PC-9 (cell line): ENCODE data around the gene C2CD4B. TPM values are rescaled to one million over a fixed set of nuclear protein-coding genes. Genes with fewer than 3 reads are reported as not detected.

ENCODE experiments used
- BruUV-seq: library from RNA; stranded (reverse); fragments of 400-500 nt; replicated peaks from 2 replicates; lab custom pipeline; 2021; lab: Mats Ljungman, UMichigan
- CTCF ChIA-PET: fragments of 300-600 bp; sonication (Branson Sonifier 250); formaldehyde crosslinking; loops from one replicate; lab custom pipeline; 2022; ENCODE audit warnings: antibody characterized with exemption; lab: Charles Lee
- POLR2A ChIA-PET: fragments of 300-600 bp; sonication (Branson Sonifier 250); formaldehyde crosslinking; loops from one replicate; lab custom pipeline; 2022; ENCODE audit warnings: antibody characterized with exemption; ENCODE audit not compliant: unreplicated experiment; lab: Charles Lee
- DNase-seq, 2 experiments: peaks; one replicate each; pipeline versions ENCODE4 v3.0.0 to v3.0.0-alpha.2; 2015 to 2022; ENCODE audit warnings: mixed read lengths in 1 of 2
- H2AFZ ChIP-seq: fragments of 200-600 bp; sonication (generic); 2 replicates; pipeline ENCODE4 v1.8.1; 2017; ENCODE audit warnings: antibody characterized with exemption
- H3F3A ChIP-seq: fragments of 200-600 bp; sonication (generic); 2 replicates; pipeline ENCODE4 v1.8.1; 2017; ENCODE audit warnings: antibody characterized with exemption, mild to moderate bottlenecking, low read depth; ENCODE audit not compliant: insufficient read depth
- H3K27ac ChIP-seq: fragments of 200-600 bp; sonication (generic); 2 replicates; pipeline ENCODE4 v1.6.1; 2016; ENCODE audit warnings: mixed run types
- H3K27me3 ChIP-seq: fragments of 200-600 bp; sonication (generic); 2 replicates; pipeline ENCODE4 v1.6.1; 2016; ENCODE audit warnings: low read depth, mixed run types; ENCODE audit not compliant: insufficient read depth
- H3K36me3 ChIP-seq: fragments of 200-600 bp; sonication (generic); 2 replicates; pipeline ENCODE4 v1.6.1; 2016; ENCODE audit warnings: low read depth, mixed run types
- H3K4me1 ChIP-seq: fragments of 200-600 bp; sonication (generic); replicated peaks from 2 replicates; pipeline ENCODE4 v1.6.1; 2016; ENCODE audit warnings: mixed run types; ENCODE audit not compliant: insufficient read depth
- H3K4me2 ChIP-seq: fragments of 200-600 bp; sonication (generic); 2 replicates; pipeline ENCODE4 v1.6.1; 2017; ENCODE audit warnings: mixed run types
- H3K4me3 ChIP-seq: fragments of 200-600 bp; sonication (generic); 2 replicates; pipeline ENCODE4 v1.6.1; 2016; ENCODE audit warnings: mixed run types
- H3K79me2 ChIP-seq: fragments of 200-600 bp; sonication (generic); 2 replicates; pipeline ENCODE4 v1.6.1; 2017; ENCODE audit warnings: low read depth, mixed run types
- H3K9me2 ChIP-seq: fragments of 200-600 bp; sonication (generic); 2 replicates; pipeline ENCODE4 v1.8.1; 2017; ENCODE audit warnings: mild to moderate bottlenecking; ENCODE audit not compliant: insufficient read depth
- H3K9me3 ChIP-seq: fragments of 200-600 bp; sonication (generic); 2 replicates; pipeline ENCODE4 v1.8.1; 2016; ENCODE audit warnings: low read depth; ENCODE audit not compliant: insufficient read depth
- H4K20me1 ChIP-seq: fragments of 200-600 bp; sonication (generic); 2 replicates; pipeline ENCODE4 v1.8.1; 2017; ENCODE audit not compliant: insufficient read depth
- CTCF ChIP-seq: fragments of 200-600 bp; sonication (generic); conservative IDR thresholded peaks from 2 replicates; pipeline ENCODE4 v1.6.1; 2017; ENCODE audit warnings: mixed run types, antibody characterized with exemption, mild to moderate bottlenecking, moderate library complexity
- EZH2 ChIP-seq: fragments of 200-600 bp; sonication (generic); IDR thresholded peaks from 2 replicates; pipeline ENCODE4 v1.8.0; 2017; ENCODE audit warnings: antibody characterized with exemption, low read depth
- intact Hi-C: fragments of 100-400 bp; cut with micrococcal nuclease; formaldehyde crosslinking; loops from one replicate; pipeline ENCODE4 v1.10.0; 2022; ENCODE audit not compliant: unreplicated experiment
- total RNA-seq: library from RNA; stranded (reverse); gene quantifications from 2 replicates; pipeline ENCODE4 v1.2.3, GENCODE V29; 2021

Gene C2CD4B
- total RNA-seq, 1 experiment from 2014 or later, result not detected

- Histone ChIP-seq H3K9me3 (no peaks in the 10 kb centered on the region), H3K9me2 (no peaks in the 10 kb centered on the region), H3F3A (no peaks in the 10 kb centered on the region), H3K4me3 (no peak overlapping the region), H3K4me2 (no peak overlapping the region), H2AFZ (no peak overlapping the region), H3K79me2 (no peaks in the 10 kb centered on the region), H3K27ac (no peak overlapping the region), H3K27me3 (no peaks in the 10 kb centered on the region; the same call in 1 of the 2 replicates), H3K36me3 (no peaks in the 10 kb centered on the region), H3K4me1 (no peaks in the 10 kb centered on the region), H4K20me1 (no peaks in the 10 kb centered on the region)
- no TSS peak for BruUV-seq
- intact Hi-C loops, result no loop called here
- ChIA-PET CTCF (no interaction called here), POLR2A (no interaction called here)
- TF ChIP-seq CTCF (no peak), EZH2 (no peak)
- no peak for DNase-seq
Measured at GRCh38 chr15:62190675-62191074, 25.6 kb upstream of the C2CD4B start.

- H3K36me3 ChIP-seq, result no peaks in the 10 kb centered on the region
- POLR2A ChIA-PET, result no interaction called here
- H3K9me3 ChIP-seq, result no peaks in the 10 kb centered on the region
- no peaks in the 10 kb centered on the region for H3F3A ChIP-seq
- no peak overlapping the region for H3K4me2 ChIP-seq
- H2AFZ ChIP-seq, result no peak overlapping the region
- no peak overlapping the region for H3K27ac ChIP-seq
- H3K9me2 ChIP-seq, result no peaks in the 10 kb centered on the region
- H3K79me2 ChIP-seq, result no peaks in the 10 kb centered on the region
- H4K20me1 ChIP-seq, result no peaks in the 10 kb centered on the region
- TF ChIP-seq CTCF (no peak), EZH2 (no peak)
- DNase-seq, result no peak
- CTCF ChIA-PET, result no interaction called here
- no peaks in the 10 kb centered on the region for H3K4me1 ChIP-seq
- intact Hi-C loops, result no loop called here
- H3K27me3 ChIP-seq, result no peaks in the 10 kb centered on the region; the same call in 1 of the 2 replicates
- no TSS peak for BruUV-seq
- no peak overlapping the region for H3K4me3 ChIP-seq
Measured at GRCh38 chr15:62190274-62190673, 25.2 kb upstream of the C2CD4B start.

- no peak for TF ChIP-seq EZH2
- no peak for TF ChIP-seq CTCF
- ChIA-PET CTCF (no interaction called here), POLR2A (no interaction called here)
- Histone ChIP-seq H3K9me2 (no peaks in the 10 kb centered on the region), H3K27ac (no peak overlapping the region), H3K36me3 (no peaks in the 10 kb centered on the region), H3K4me3 (no peak overlapping the region), H3K27me3 (no peaks in the 10 kb centered on the region; the same call in 1 of the 2 replicates), H3K79me2 (no peaks in the 10 kb centered on the region), H3F3A (no peaks in the 10 kb centered on the region), H3K4me2 (no peak overlapping the region), H4K20me1 (no peaks in the 10 kb centered on the region), H3K4me1 (no peaks in the 10 kb centered on the region), H2AFZ (no peak overlapping the region), H3K9me3 (no peaks in the 10 kb centered on the region)
- no TSS peak for BruUV-seq
- intact Hi-C loops, result no loop called here
- DNase-seq, result no peak
Measured at GRCh38 chr15:62188744-62189143, 23.7 kb upstream of the C2CD4B start.
